ENCODE results near the gene DCLK3.
A peak's percentile ranks its signal among the peaks of the same experiment; 100 is the strongest.

DCLK3 gene

GRCh38 chr3:36709281-36709680 lies 55.1 kb downstream of the DCLK3 start:
- no peaks in the 10 kb centered on the region for H3K79me2 ChIP-seq (ENCODE audit: control insufficient read depth, insufficient read depth, low read length, unreplicated experiment)
- H3K27ac ChIP-seq (ENCODE audit: low read depth, low read length) = no peak overlapping the region
- no peak overlapping the region for H2AFZ ChIP-seq (ENCODE audit: low read length, unreplicated experiment)
- H3K4me1 ChIP-seq (ENCODE audit: control insufficient read depth, insufficient read depth, low read length, unreplicated experiment) = peaks cover 13% of the 10 kb centered on the region
- no peak overlapping the region for H3K4me3 ChIP-seq (ENCODE audit: low read depth, low read length)
- H3K27me3 ChIP-seq (ENCODE audit: insufficient read depth, low read length) = no peaks in the 10 kb centered on the region
- H3K36me3 ChIP-seq (ENCODE audit: insufficient read depth, low read length) = no peaks in the 10 kb centered on the region

- no peaks in the 10 kb centered on the region for H3K79me2 ChIP-seq (ENCODE audit: control insufficient read depth, insufficient read depth, low read length, unreplicated experiment)
- no peaks in the 10 kb centered on the region for H3K27me3 ChIP-seq (ENCODE audit: insufficient read depth, low read length)
- H3K4me1 ChIP-seq (ENCODE audit: control insufficient read depth, insufficient read depth, low read length, unreplicated experiment) = peaks cover 16% of the 10 kb centered on the region
- no peak overlapping the region for H2AFZ ChIP-seq (ENCODE audit: low read length, unreplicated experiment)
- no peak overlapping the region for H3K4me3 ChIP-seq (ENCODE audit: low read depth, low read length)
- H3K36me3 ChIP-seq (ENCODE audit: insufficient read depth, low read length) = no peaks in the 10 kb centered on the region
- no peak overlapping the region for H3K27ac ChIP-seq (ENCODE audit: low read depth, low read length)
Observed at GRCh38 chr3:36707623-36708409, 56.5 kb downstream of the DCLK3 start.

- H3K36me3 ChIP-seq (ENCODE audit: insufficient read depth, low read length) = no peaks in the 10 kb centered on the region
- no peaks in the 10 kb centered on the region for H3K27me3 ChIP-seq (ENCODE audit: insufficient read depth, low read length)
- H3K4me3 ChIP-seq (ENCODE audit: low read depth, low read length) = no peak overlapping the region
- H3K4me1 ChIP-seq (ENCODE audit: control insufficient read depth, insufficient read depth, low read length, unreplicated experiment) = peaks cover 26% of the 10 kb centered on the region
- H2AFZ ChIP-seq (ENCODE audit: low read length, unreplicated experiment) = no peak overlapping the region
- no peaks in the 10 kb centered on the region for H3K79me2 ChIP-seq (ENCODE audit: control insufficient read depth, insufficient read depth, low read length, unreplicated experiment)
- no peak overlapping the region for H3K27ac ChIP-seq (ENCODE audit: low read depth, low read length)
Observed at GRCh38 chr3:36705015-36705414, 59.3 kb downstream of the DCLK3 start.

GRCh38 chr3:36704280-36704679 lies 60.1 kb downstream of the DCLK3 start:
- no peaks in the 10 kb centered on the region for H3K79me2 ChIP-seq (ENCODE audit: control insufficient read depth, insufficient read depth, low read length, unreplicated experiment)
- no peak overlapping the region for H3K27ac ChIP-seq (ENCODE audit: low read depth, low read length)
- peaks cover 26% of the 10 kb centered on the region for H3K4me1 ChIP-seq (ENCODE audit: control insufficient read depth, insufficient read depth, low read length, unreplicated experiment)
- no peaks in the 10 kb centered on the region for H3K36me3 ChIP-seq (ENCODE audit: insufficient read depth, low read length)
- no peaks in the 10 kb centered on the region for H3K27me3 ChIP-seq (ENCODE audit: insufficient read depth, low read length)
- no peak overlapping the region for H3K4me3 ChIP-seq (ENCODE audit: low read depth, low read length)
- H2AFZ ChIP-seq (ENCODE audit: low read length, unreplicated experiment) = no peak overlapping the region

- H3K79me2 ChIP-seq (ENCODE audit: control insufficient read depth, insufficient read depth, low read length, unreplicated experiment) = no peaks in the 10 kb centered on the region
- H3K4me3 ChIP-seq (ENCODE audit: low read depth, low read length) = no peak overlapping the region
- peaks cover 16% of the 10 kb centered on the region for H3K4me1 ChIP-seq (ENCODE audit: control insufficient read depth, insufficient read depth, low read length, unreplicated experiment)
- no peaks in the 10 kb centered on the region for H3K36me3 ChIP-seq (ENCODE audit: insufficient read depth, low read length)
- H2AFZ ChIP-seq (ENCODE audit: low read length, unreplicated experiment) = no peak overlapping the region
- H3K27ac ChIP-seq (ENCODE audit: low read depth, low read length) = peak overlapping the region; percentile 18; the same call in 1 of the 2 replicates
- no peaks in the 10 kb centered on the region for H3K27me3 ChIP-seq (ENCODE audit: insufficient read depth, low read length)
Observed at GRCh38 chr3:36701249-36701572, 63.1 kb downstream of the DCLK3 start.

GRCh38 chr3:36700537-36701248 lies 63.7 kb downstream of the DCLK3 start:
- Histone ChIP-seq H3K79me2 (ENCODE audit: control insufficient read depth, insufficient read depth, low read length, unreplicated experiment) (no peaks in the 10 kb centered on the region), H3K4me1 (ENCODE audit: control insufficient read depth, insufficient read depth, low read length, unreplicated experiment) (peaks cover 21% of the 10 kb centered on the region), H3K27me3 (ENCODE audit: insufficient read depth, low read length) (no peaks in the 10 kb centered on the region), H3K27ac (ENCODE audit: low read depth, low read length) (no peak overlapping the region), H2AFZ (ENCODE audit: low read length, unreplicated experiment) (no peak overlapping the region), H3K36me3 (ENCODE audit: insufficient read depth, low read length) (no peaks in the 10 kb centered on the region), H3K4me3 (ENCODE audit: low read depth, low read length) (no peak overlapping the region)

- H3K4me1 ChIP-seq (ENCODE audit: control insufficient read depth, insufficient read depth, low read length, unreplicated experiment) = peaks cover 23% of the 10 kb centered on the region
Observed at GRCh38 chr3:36698314-36698713, 66.0 kb downstream of the DCLK3 start.

GRCh38 chr3:36697229-36698001 lies 66.9 kb downstream of the DCLK3 start:
- H3K4me1 ChIP-seq (ENCODE audit: control insufficient read depth, insufficient read depth, low read length, unreplicated experiment) = peaks cover 18% of the 10 kb centered on the region
- H3K27me3 ChIP-seq (ENCODE audit: insufficient read depth, low read length) = no peaks in the 10 kb centered on the region
- H3K79me2 ChIP-seq (ENCODE audit: control insufficient read depth, insufficient read depth, low read length, unreplicated experiment) = no peaks in the 10 kb centered on the region
- no peak overlapping the region for H3K27ac ChIP-seq (ENCODE audit: low read depth, low read length)
- no peak overlapping the region for H2AFZ ChIP-seq (ENCODE audit: low read length, unreplicated experiment)
- H3K36me3 ChIP-seq (ENCODE audit: insufficient read depth, low read length) = no peaks in the 10 kb centered on the region
- no peak overlapping the region for H3K4me3 ChIP-seq (ENCODE audit: low read depth, low read length)

More at GRCh38 chr3:36698314-36698713, 66.0 kb downstream of the DCLK3 start:
- Histone ChIP-seq H3K4me3 (ENCODE audit: low read depth, low read length) (no peak overlapping the region), H3K27me3 (ENCODE audit: insufficient read depth, low read length) (no peaks in the 10 kb centered on the region), H3K27ac (ENCODE audit: low read depth, low read length) (no peak overlapping the region), H2AFZ (ENCODE audit: low read length, unreplicated experiment) (no peak overlapping the region), H3K79me2 (ENCODE audit: control insufficient read depth, insufficient read depth, low read length, unreplicated experiment) (no peaks in the 10 kb centered on the region), H3K36me3 (ENCODE audit: insufficient read depth, low read length) (no peaks in the 10 kb centered on the region)

- no peaks in the 10 kb centered on the region for H3K79me2 ChIP-seq (ENCODE audit: control insufficient read depth, insufficient read depth, low read length, unreplicated experiment)
- no peak overlapping the region for H3K27ac ChIP-seq (ENCODE audit: low read depth, low read length)
- no peaks in the 10 kb centered on the region for H3K27me3 ChIP-seq (ENCODE audit: insufficient read depth, low read length)
- no peak overlapping the region for H2AFZ ChIP-seq (ENCODE audit: low read length, unreplicated experiment)
- H3K4me3 ChIP-seq (ENCODE audit: low read depth, low read length) = no peak overlapping the region
- peaks cover 14% of the 10 kb centered on the region for H3K4me1 ChIP-seq (ENCODE audit: control insufficient read depth, insufficient read depth, low read length, unreplicated experiment)
- no peaks in the 10 kb centered on the region for H3K36me3 ChIP-seq (ENCODE audit: insufficient read depth, low read length)
Observed at GRCh38 chr3:36696799-36697198, 67.6 kb downstream of the DCLK3 start.

GRCh38 chr3:36695769-36696137 lies 68.6 kb downstream of the DCLK3 start:
- H3K27ac ChIP-seq (ENCODE audit: low read depth, low read length) = no peak overlapping the region
- H3K36me3 ChIP-seq (ENCODE audit: insufficient read depth, low read length) = no peaks in the 10 kb centered on the region
- H2AFZ ChIP-seq (ENCODE audit: low read length, unreplicated experiment) = no peak overlapping the region
- H3K27me3 ChIP-seq (ENCODE audit: insufficient read depth, low read length) = no peaks in the 10 kb centered on the region
- H3K4me3 ChIP-seq (ENCODE audit: low read depth, low read length) = no peak overlapping the region
- no peaks in the 10 kb centered on the region for H3K79me2 ChIP-seq (ENCODE audit: control insufficient read depth, insufficient read depth, low read length, unreplicated experiment)
- H3K4me1 ChIP-seq (ENCODE audit: control insufficient read depth, insufficient read depth, low read length, unreplicated experiment) = peaks cover 8% of the 10 kb centered on the region

All from ACC112 (cell line).